ENCODE measurements around the gene LENEP.

GRCh38 chr1:155037043-155037442, 43.7 kb downstream of the LENEP start:
- TF ChIP-seq NFRKB (IDR thresholded peaks at IDR 0.05) (no peak), SP1 (IDR thresholded peaks at IDR 0.05) (no peak), PKNOX1 (IDR thresholded peaks at IDR 0.05) (no peak), FOXA1 (IDR thresholded peaks at IDR 0.05) (no peak), ELF4 (IDR thresholded peaks at IDR 0.05) (no peak), LEF1 (IDR thresholded peaks at IDR 0.05; ENCODE audit: borderline replicate concordance) (no peak)

Data from HEK293T (cell line).